NCI-H2227 (cell line): Measurements from ENCODE around the gene ITPRIPL1.
"Not testable (repeated sequence)": the region's sequence is repeated elsewhere in the genome, so short reads cannot be mapped to it uniquely, and the experiment has no call there.

ENCODE experiments used
- DNase-seq: peaks from one replicate; lab custom pipeline; 2025; ENCODE audit not compliant: unreplicated experiment; lab: John Stamatoyannopoulos, UW

The ITPRIPL1 gene

DNA sequence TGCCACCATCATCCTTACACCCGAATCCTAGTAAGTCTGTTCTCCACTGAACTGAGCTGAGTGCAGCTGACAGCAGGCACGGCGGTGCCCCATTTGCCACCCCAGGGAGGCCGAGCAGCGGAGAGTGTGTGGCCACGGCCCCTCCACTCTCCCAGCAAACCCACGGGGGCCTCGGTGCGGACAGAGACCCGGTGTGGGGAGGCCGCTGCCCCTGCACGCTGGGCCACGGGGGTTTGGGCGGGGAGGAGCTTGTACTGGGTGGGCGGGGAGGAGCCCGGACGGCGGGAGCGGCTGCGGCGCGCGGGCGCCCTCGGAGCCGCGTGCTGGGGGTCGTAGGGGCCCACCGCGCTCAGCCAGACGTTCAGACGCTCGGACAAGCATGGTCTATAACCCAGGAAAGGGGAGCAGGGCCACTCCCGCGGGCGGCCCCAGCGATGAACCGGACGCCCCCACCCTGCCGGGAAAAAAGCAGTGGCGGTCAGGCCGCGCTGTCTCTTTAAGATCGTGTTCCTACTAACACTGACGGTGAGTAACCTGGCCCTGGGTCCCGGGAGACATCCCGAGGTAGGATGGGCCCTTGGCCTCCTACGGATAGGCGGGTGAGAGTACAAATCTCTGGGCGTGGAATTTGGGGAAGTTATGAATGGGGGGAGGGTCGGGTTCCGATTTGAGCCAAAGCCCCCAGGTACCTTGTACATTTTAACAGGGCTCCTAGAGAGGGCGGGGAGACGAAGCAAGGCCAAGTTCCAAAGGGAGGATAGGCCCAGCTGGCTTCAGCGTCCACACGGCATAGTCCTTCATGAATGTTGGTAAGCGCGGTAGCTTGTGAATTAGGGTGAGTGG is at the start of gene ITPRIPL1:
Gene ITPRIPL1, plus strand, starts transcription at position 277 of the 843 bp plus-strand sequence. Its CDS starts 523 bp downstream, at position 800.
- peak; percentile 44 for DNase-seq

GRCh38 chr2:96276787-96277499 is 48.2 kb upstream of the ITPRIPL1 start:
- no peak for DNase-seq

DNA sequence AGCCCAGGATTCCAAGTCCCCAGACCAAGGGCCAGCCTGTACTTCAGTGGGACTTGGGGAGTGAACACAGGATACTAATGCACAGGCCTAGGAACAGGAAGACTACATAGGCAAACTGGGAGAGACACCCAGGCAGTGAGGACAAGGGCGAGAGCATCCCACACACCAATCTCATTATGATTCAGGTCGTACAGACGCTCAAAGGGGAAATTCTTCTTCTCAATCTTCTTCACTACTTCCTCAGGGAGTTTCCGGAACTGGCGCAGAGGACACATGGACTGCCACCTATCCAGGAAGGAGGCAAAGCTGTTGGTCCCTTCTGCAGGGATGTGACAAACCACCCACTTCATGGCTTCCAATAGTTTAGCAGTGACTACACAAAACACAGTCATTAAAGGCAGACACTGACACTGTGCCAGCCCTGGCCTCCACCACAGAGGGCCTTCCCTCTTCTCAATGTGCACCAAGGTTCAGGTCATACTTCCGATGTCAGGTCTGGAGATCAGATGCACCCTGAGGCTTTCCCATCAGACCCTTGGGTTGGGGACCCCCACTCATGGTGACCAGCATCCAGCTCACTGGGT is 37.8 kb upstream of the ITPRIPL1 start:
- no peak for DNase-seq

DNA sequence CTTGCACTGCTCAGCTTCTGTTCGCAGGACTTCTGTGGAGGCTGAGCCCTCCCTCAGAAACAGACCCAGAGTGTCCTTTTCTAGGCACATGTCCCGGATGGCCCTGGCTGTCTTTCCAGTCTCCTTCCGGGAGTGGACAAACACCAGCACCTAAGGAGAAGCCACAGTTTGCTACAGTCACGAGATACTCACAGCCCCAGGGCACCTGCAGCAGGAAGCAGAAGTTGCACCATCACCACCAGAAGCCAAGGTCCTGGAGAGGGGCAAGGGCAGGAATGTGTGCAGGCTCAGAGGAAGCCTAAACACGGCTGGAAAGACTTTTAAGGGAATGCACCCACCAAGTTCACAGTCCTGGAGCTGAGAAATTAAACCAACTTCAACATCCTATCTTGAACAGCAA is 33.4 kb upstream of the ITPRIPL1 start:
- no peak for DNase-seq

GRCh38 chr2:96294271-96294670 is 30.8 kb upstream of the ITPRIPL1 start:
- not testable (repeated sequence) for DNase-seq

DNA sequence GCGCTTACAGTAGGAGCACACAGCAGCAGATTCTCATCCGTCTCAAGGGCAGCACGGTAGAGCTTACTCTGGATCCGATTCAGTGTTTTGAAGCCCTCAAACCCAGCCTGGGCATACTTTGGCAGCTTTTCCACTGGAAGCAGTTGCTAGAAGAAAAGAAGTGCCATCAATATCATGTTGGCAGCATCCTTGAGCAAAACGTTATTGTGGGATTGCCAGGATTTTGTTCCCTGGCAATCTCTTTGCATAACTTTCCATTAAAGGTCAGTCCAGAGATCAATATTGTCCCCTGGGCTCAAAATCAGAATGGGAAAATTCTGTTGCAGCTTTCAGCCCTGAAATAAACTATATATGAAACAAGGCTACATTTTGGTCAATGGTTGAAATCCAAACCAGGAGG is 28.2 kb upstream of the ITPRIPL1 start:
- DNase-seq = no peak

GRCh38 chr2:96301865-96302264 is 23.3 kb upstream of the ITPRIPL1 start:
- DNase-seq = no peak

GRCh38 chr2:96304606-96305005 is 20.5 kb upstream of the ITPRIPL1 start:
- no peak for DNase-seq

DNA sequence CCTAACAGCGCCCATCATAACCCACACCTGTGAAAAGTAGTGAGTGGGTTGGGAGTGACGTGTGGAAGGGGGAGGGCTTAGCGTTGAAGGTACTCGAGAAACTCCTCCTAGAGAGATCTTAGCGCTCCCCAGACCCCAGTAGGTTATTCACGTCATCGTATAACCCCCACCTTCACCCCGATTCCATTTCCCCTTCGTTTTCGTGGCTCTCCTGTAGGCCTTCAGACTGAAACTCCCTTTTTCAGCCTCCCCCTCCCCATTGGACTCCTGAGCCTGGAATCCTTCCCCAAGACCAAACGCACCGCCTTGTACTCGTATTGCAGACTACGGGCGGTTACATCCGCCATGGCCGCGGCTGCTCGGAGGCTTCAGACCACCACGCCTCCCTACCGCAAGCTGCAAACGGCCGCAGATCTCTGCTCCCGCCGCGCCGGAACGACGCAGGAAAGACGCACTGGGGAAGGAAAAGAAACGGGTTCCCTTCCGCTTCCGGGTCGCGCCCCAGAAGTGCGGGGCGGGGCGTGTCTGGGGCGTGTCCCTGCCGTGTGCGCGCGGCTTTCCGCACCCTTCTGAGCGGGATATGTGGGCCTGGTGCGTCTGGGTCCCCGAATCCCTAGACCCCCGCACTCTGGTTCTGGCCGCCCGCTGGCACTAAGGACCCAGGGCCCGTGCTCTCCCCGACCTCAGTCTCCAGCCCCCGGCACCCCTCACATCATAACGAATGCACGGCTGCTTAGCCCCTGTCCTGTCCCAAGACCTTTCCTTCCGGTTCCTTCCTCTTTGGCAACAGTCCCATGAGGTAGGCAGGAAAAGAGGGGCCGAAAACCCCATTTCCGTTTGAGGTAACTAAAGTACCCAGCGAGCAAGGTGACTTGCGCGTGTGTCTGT is 19.8 kb upstream of the ITPRIPL1 start, which contains the start of gene SNRNP200:
Gene SNRNP200, minus strand, starts transcription at position 456 of the 888 bp plus-strand sequence. Its CDS starts 109 bp downstream, at position 347.
- DNase-seq = peak; percentile 96

- no peak for DNase-seq
Observed at GRCh38 chr2:96305979-96306308, 19.2 kb upstream of the ITPRIPL1 start.

DNA sequence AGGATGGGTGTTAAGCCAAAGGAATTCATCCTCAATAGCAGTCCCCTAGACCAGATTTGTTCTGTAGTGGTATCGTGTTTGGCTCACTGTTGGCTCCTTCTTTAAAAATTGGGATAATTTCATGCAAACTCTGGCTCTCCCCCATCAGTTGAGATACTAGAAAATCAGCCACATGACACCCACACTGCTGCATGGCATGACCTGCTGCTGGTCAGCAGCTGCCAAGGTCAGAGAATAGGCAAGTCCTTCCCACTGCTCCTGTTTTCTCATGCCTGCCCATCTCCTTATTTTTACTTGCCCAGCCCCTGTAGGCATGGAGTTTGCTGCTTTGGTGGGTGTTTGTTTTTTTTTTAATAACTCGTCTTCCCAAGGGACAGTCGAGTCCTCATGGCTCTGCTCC is 18.7 kb upstream of the ITPRIPL1 start:
- no peak for DNase-seq

GRCh38 chr2:96308248-96308647 is 16.9 kb upstream of the ITPRIPL1 start:
- peak; percentile 86 for DNase-seq

DNA sequence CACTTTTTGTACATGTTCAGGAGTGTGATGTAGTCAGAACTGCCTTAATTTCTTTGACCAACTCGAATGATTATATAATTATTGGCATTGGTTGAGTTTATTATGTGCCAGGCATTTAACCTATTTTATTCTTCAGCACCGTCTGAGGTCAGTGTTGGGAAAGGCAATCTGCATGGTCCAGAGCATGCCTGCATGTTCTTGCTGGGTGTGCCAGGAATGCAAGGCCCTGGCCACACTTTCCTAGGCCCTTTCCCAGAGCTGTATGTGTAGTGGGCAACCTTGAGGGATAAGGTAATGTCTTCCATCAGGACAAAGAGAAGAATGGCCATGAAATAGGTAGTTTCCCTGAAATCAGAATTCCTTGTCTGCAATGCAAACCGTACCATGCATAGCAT is 10.1 kb upstream of the ITPRIPL1 start:
- no peak for DNase-seq

GRCh38 chr2:96315400-96316071 is 9.6 kb upstream of the ITPRIPL1 start:
- no peak for DNase-seq

- no peak for DNase-seq
Observed at GRCh38 chr2:96316999-96317398, 8.1 kb upstream of the ITPRIPL1 start.

GRCh38 chr2:96317584-96317997 is 7.5 kb upstream of the ITPRIPL1 start:
- DNase-seq = no peak

DNA sequence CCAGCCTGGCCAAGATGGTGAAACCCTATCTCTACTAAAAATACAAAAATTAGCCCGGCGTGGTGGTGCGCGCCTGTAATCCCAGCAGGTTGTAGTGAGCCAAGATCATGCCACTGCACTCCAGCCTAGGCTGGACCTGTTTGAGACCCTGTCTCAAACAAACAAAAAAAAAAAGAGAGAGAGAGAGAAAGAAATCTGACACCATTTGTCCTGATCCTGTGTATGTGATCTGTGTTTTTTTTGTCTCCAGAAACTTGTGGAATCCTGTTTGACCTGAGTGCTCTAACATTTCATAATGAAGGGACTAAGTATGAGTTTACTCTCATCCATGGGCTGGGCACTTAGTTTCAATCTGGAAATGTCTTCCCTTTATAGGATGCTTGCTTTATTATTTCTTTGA is 6.4 kb upstream of the ITPRIPL1 start:
- no peak for DNase-seq

DNA sequence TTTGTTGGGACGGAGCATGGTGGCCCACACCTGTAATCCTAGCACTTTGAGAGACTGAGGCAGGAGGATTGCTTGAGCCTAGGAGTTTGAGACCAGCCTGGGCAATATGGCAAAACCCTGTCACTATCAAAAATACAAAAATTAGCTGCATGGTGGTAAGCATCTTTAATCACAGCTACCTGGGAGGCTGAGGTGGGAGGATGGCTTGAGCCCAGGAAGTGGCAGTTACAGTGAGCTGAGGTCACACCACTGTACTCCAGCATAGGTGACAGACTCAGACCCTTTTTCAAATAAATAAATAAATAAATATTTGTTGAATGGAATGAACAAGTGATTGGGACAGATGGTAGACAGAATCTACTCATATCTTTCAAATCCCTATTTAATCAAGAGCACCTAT is 5.7 kb upstream of the ITPRIPL1 start:
- DNase-seq = no peak

- no peak for DNase-seq
Observed at GRCh38 chr2:96320326-96320725, 4.8 kb upstream of the ITPRIPL1 start.
